NCI-H69 (cell line): ENCODE results near the gene RNF181.
A peak's percentile ranks its signal among the peaks of the same experiment; 100 is the strongest.
"Not testable (repeated sequence)": the region's sequence is repeated elsewhere in the genome, so short reads cannot be mapped to it uniquely, and the experiment has no call there.

Source experiments
- DNase-seq: peaks from one replicate; lab custom pipeline; 2025; lab: John Stamatoyannopoulos, UW

The RNF181 gene

GRCh38 chr2:85614757-85615156 is 19.2 kb downstream of the RNF181 start:
- not testable (repeated sequence) for DNase-seq

GRCh38 chr2:85615413-85615728 is 19.8 kb downstream of the RNF181 start:
- DNase-seq = no peak

GRCh38 chr2:85617723-85618122 is 22.2 kb downstream of the RNF181 start:
- not testable (repeated sequence) for DNase-seq

GRCh38 chr2:85619617-85620016 is 24.1 kb downstream of the RNF181 start:
- DNase-seq = peak; percentile 15

GRCh38 chr2:85621338-85621737 is 25.8 kb downstream of the RNF181 start:
- DNase-seq = no peak

- no peak for DNase-seq
Measured at GRCh38 chr2:85623991-85624390, 28.4 kb downstream of the RNF181 start.

- no peak for DNase-seq
Measured at GRCh38 chr2:85628658-85629057, 33.1 kb downstream of the RNF181 start.

GRCh38 chr2:85631316-85631715 is 35.8 kb downstream of the RNF181 start:
- DNase-seq = no peak

- DNase-seq = no peak
Measured at GRCh38 chr2:85635011-85635410, 39.5 kb downstream of the RNF181 start.

GRCh38 chr2:85635636-85636035 is 40.1 kb downstream of the RNF181 start:
- no peak for DNase-seq

- no peak for DNase-seq
Measured at GRCh38 chr2:85642725-85643124, 47.2 kb downstream of the RNF181 start.

GRCh38 chr2:85644909-85645308 is 49.4 kb downstream of the RNF181 start:
- DNase-seq = no peak

- no peak for DNase-seq
Measured at GRCh38 chr2:85646166-85646565, 50.6 kb downstream of the RNF181 start.
